Measurements from ENCODE around the gene CNTN1. TPM values are rescaled to one million over a fixed set of nuclear protein-coding genes. Genes with fewer than 3 reads are reported as not detected.

CNTN1 gene
- total and polyA plus RNA-seq, 2 of the 8 experiments (the other 6 are each of a cell fraction or from before 2014, with no cell fraction given): 7.2 to 21.8 TPM

- H2BK15ac ChIP-seq (ENCODE audit: low read length): no peak overlapping the region
- no peaks in the 10 kb centered on the region for H3K27me3 ChIP-seq (replicated peaks in 1 of 4; ENCODE audit: control insufficient read depth in 3 of 4, extremely low read depth in 1 of 4, insufficient read depth in 3 of 4, low read length in 3 of 4)
- no peaks in the 10 kb centered on the region for H3K23me2 ChIP-seq (ENCODE audit: low read depth, low read length)
- H2AK5ac ChIP-seq (ENCODE audit: low read depth, low read length): no peak overlapping the region
- no peak overlapping the region for H2BK20ac ChIP-seq (ENCODE audit: low read length)
- H3K4ac ChIP-seq (replicated peaks; ENCODE audit: insufficient read length, low read depth, low read length): no peak overlapping the region
- no peaks in the 10 kb centered on the region for H3K9me3 ChIP-seq (ENCODE audit: insufficient read depth in 2 of 2, low read depth in 1 of 2, low read length in 1 of 2)
- no peak overlapping the region for H4K8ac ChIP-seq (ENCODE audit: extremely low read depth, insufficient read depth, low read length)
- no peaks in the 10 kb centered on the region for H3K79me1 ChIP-seq (ENCODE audit: low read depth, low read length)
- H2BK120ac ChIP-seq (replicated peaks; ENCODE audit: low read depth, low read length): no peak overlapping the region
- POLR2A ChIA-PET (ENCODE audit: partially characterized antibody): no interaction called here
- peak overlapping the region in 1 of 2 experiments; percentile 51; a peak in 2 of 4 replicates for H3K4me2 ChIP-seq (ENCODE audit: insufficient read depth in 1 of 2, low read depth in 2 of 2, low read length in 2 of 2)
- H2BK5ac ChIP-seq (ENCODE audit: low read depth, low read length): no peak overlapping the region
- TF ChIP-seq NANOG (IDR thresholded peaks at IDR 0.05; ENCODE audit: insufficient read depth, low read depth, low read length, poor library complexity, severe bottlenecking) (peak; percentile 65), ASH2L (IDR thresholded peaks at IDR 0.05; ENCODE audit: low read length) (peak; percentile 42), GTF2F1 (IDR thresholded peaks at IDR 0.05; ENCODE audit: borderline replicate concordance, low read depth, low read length) (no peak)
- peaks cover 0 to 4% (median 0%) of the 10 kb centered on the region in 4 experiments; a peak in 1 of 8 replicates for H3K36me3 ChIP-seq (ENCODE audit: control insufficient read depth in 2 of 4, insufficient read depth in 4 of 4, low read length in 3 of 4)
- H3K79me2 ChIP-seq (ENCODE audit: control insufficient read depth in 1 of 2, insufficient read depth in 2 of 2, low read length in 2 of 2): no peaks in the 10 kb centered on the region
- H3K9ac ChIP-seq (replicated peaks in 1 of 4; ENCODE audit: extremely low read depth in 1 of 4, low read depth in 3 of 4, low read length in 3 of 4): no peak overlapping the region
- 0 out of 2 replicates have a peak overlapping the region, but pooled peaks have one; percentile 15 for H2AFZ ChIP-seq (ENCODE audit: low read length)
- no peak overlapping the region for H2BK12ac ChIP-seq (ENCODE audit: low read depth, low read length)
- peak overlapping the region in 1 of 4 experiments; percentile 19; a peak in 1 of 8 replicates for H3K4me3 ChIP-seq (ENCODE audit: extremely low read depth in 1 of 4, insufficient read depth in 2 of 4, low read depth in 3 of 4, low read length in 4 of 4)
- DNase-seq (ENCODE audit: low read depth in 1 of 2, low spot score in 2 of 2) (no peak), FAIRE-seq (no peak)
- H3K56ac ChIP-seq (replicated peaks; ENCODE audit: insufficient read length, low read depth, low read length): no peak overlapping the region
- no peak overlapping the region for H3K27ac ChIP-seq (ENCODE audit: low read depth, low read length)
- H3K4me1 ChIP-seq (replicated peaks in 1 of 4; ENCODE audit: control insufficient read depth in 3 of 4, insufficient read depth in 4 of 4, low read length in 3 of 4): peaks cover 0 to 6% (median 3%) of the 10 kb centered on the region in 4 experiments; a peak in 4 of 7 replicates
- CTCF ChIA-PET (ENCODE audit: partially characterized antibody): no interaction called here
- no peaks in the 10 kb centered on the region for H4K20me1 ChIP-seq (replicated peaks in 1 of 2; ENCODE audit: control insufficient read depth in 1 of 2, insufficient read depth in 2 of 2, low read length in 2 of 2)
- no peak overlapping the region for H4K5ac ChIP-seq (ENCODE audit: insufficient read length, low read depth, low read length)
- H3K14ac ChIP-seq (ENCODE audit: insufficient read length): no peak overlapping the region
- 96% methylated on average over 1 of the region's 1 CpG; no CpG with 5 or more reads in 1 of the 2 experiments for WGBS, 2 experiments (ENCODE audit: extremely low coverage in 1 of 2, insufficient coverage in 1 of 2, insufficient read length in 1 of 2, insufficient replicate concordance in 2 of 2, low coverage in 1 of 2, low lambda C conversion rate in 2 of 2, missing lambda C conversion rate in 1 of 2)
- H3K18ac ChIP-seq (ENCODE audit: extremely low read depth, low read length): no peak overlapping the region
- no peak overlapping the region for H4K91ac ChIP-seq (replicated peaks; ENCODE audit: insufficient read length, low read length)
- H3K23ac ChIP-seq (ENCODE audit: insufficient read length): no peak overlapping the region
Observed at GRCh38 chr12:40650038-40650704, 42.1 kb upstream of the CNTN1 start.

Data from H1 (cell line).